SK-N-MC (cell line): Measurements from ENCODE around the gene CCDC51.

Experiments used
- DNase-seq: peaks from one replicate; pipeline ENCODE4 v3.0.0-alpha.2; 2011; ENCODE audit warnings: low read depth, low spot score
- H3K27ac ChIP-seq: fragments of 200-600 bp; sonication (generic); 2 replicates; pipeline ENCODE4 v1.5.1; 2016; ENCODE audit warnings: mixed run types
- H3K36me3 ChIP-seq: fragments of 200-600 bp; sonication (generic); 2 replicates; pipeline ENCODE4 v1.6.1; 2017; ENCODE audit warnings: antibody characterized with exemption, low read length, mixed read lengths; ENCODE audit not compliant: insufficient read depth
- H3K4me3 ChIP-seq: fragments of 200-600 bp; sonication (generic); 2 replicates; pipeline ENCODE4 v1.5.1; 2016
- H3K9ac ChIP-seq: fragments of 200-600 bp; sonication (generic); 2 replicates; pipeline ENCODE4 v1.8.0; 2017; ENCODE audit warnings: mixed run types, mixed read lengths; ENCODE audit not compliant: insufficient read length
- H3K9me3 ChIP-seq: fragments of 200-600 bp; sonication (generic); 2 replicates; pipeline ENCODE4 v1.6.1; 2017; ENCODE audit warnings: low read depth, mild to moderate bottlenecking, antibody characterized with exemption, low read length, moderate library complexity, mixed read lengths
- EZH2 ChIP-seq: fragments of 200-600 bp; sonication (generic); IDR thresholded peaks from one replicate; pipeline ENCODE4 v1.6.1; 2017; ENCODE audit warnings: antibody characterized with exemption
- FOXP2 ChIP-seq: optimal IDR thresholded peaks from 2 replicates; pipeline ENCODE3; 2011; ENCODE audit warnings: mild to moderate bottlenecking, moderate library complexity; ENCODE audit not compliant: insufficient read depth; ENCODE audit errors: extremely low read length, control extremely low read depth
- POLR2AphosphoS5 ChIP-seq: IDR thresholded peaks from 2 replicates; pipeline ENCODE4 v1.6.1; 2012; ENCODE audit warnings: mild to moderate bottlenecking, low read depth, low read length, borderline replicate concordance

CCDC51 gene

DNA sequence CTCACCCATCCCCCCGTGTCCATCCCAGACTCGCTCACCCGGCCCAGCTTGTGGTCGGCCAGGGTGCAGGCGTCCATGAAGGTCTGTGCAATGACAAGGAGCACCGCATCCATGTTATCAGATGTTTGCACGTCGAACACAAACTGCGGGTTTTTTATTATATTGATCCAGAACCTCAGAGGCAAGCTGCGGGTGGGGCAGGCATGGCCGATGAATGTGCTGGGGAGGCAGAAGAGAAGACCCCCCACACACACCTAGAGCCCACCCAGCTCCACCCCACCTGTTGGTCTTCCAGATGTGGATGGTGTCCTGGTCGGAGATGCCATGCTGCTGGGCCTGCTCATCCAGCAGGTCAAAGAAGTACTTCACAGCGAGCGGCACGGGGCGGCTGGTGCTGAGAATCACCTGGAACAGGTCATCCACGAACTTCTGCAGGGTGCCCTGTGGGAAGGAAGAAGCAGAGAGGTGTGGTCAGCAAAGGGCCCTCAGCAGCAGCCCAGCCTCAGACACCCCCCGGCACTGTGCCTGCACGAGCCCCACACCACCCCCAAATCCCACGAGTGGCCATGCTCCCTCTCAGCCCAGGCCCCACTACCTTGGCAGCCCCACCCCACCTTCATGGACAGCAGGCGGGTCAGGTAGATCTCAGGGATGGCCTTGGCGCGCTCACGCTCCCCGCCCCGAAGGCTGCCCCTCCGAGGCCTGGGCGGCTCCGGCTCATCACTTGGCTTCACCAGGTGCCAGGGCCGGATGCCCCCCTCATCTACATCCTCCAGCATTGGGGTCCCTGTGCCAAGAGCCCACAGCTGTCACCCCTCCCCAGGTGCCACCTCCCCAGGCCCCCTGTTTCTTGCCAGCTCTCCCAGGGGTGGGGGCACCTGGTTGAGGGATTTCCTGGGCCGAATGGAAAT lies 30.4 kb downstream of the CCDC51 start:
- no peak overlapping the region for H3K27ac ChIP-seq
- DNase-seq: no peak
- H3K36me3 ChIP-seq: no peaks in the 10 kb centered on the region
- H3K9ac ChIP-seq: no peak overlapping the region
- H3K9me3 ChIP-seq: no peaks in the 10 kb centered on the region
- TF ChIP-seq EZH2: no peak
- no peak for TF ChIP-seq FOXP2
- TF ChIP-seq POLR2AphosphoS5: no peak
- no peak overlapping the region for H3K4me3 ChIP-seq

DNA sequence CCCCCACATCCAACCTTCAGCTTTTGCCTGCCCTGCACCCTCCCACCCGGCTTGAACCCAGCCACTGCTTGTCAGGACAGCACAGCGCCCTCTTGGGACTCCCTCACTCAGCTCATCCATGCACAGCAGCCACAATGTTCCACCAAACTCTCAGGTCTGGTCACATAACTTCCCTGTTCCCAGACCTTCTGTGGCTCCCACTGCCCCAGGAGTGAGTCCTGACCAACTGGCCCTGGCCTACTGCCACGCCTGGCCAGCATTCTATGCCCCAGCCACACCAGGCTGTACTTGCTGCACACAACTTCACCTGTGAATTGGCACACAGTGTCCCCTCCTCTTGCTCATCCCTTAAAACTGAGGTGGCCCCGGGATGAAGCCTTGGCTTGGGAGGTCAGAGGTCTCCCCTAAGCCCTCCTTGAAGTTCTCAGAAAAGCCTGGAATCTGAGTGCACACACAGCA lies 31.1 kb downstream of the CCDC51 start:
- Histone ChIP-seq H3K36me3 (no peaks in the 10 kb centered on the region), H3K4me3 (no peak overlapping the region), H3K9me3 (no peaks in the 10 kb centered on the region), H3K27ac (no peak overlapping the region), H3K9ac (no peak overlapping the region)
- DNase-seq: no peak
- no peak for TF ChIP-seq EZH2

DNA sequence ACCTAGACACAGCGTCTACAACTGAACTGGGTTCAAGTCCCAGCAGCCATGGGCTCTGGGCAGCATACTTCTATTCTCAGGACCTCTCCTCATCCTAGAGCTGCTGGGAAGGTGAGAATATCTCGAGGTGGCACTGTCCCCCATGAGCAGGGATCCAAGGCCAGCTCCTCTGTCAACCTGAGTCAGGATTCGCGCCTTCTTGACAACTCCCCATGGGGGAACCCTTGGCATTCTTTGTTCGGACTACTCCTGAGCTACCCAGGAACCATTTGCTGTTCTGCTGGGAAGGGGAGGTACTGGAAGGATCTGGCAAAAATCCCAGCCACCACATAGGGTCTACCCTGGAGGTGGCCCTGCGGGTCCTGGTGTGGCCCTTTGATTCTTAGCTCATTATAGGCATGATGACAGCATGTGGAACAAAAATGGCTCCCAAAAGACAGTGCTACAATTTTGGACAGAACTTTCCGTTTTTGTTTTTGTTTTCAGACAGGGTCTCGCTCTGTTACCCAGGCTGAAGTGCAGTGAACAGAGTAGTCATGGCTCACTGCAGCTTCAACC lies 32.3 kb downstream of the CCDC51 start:
- Histone ChIP-seq H3K27ac (no peak overlapping the region), H3K36me3 (no peaks in the 10 kb centered on the region), H3K4me3 (no peak overlapping the region), H3K9me3 (no peaks in the 10 kb centered on the region), H3K9ac (no peak overlapping the region)
- DNase-seq: no peak
- TF ChIP-seq POLR2AphosphoS5 (no peak), FOXP2 (no peak), EZH2 (no peak)

DNA sequence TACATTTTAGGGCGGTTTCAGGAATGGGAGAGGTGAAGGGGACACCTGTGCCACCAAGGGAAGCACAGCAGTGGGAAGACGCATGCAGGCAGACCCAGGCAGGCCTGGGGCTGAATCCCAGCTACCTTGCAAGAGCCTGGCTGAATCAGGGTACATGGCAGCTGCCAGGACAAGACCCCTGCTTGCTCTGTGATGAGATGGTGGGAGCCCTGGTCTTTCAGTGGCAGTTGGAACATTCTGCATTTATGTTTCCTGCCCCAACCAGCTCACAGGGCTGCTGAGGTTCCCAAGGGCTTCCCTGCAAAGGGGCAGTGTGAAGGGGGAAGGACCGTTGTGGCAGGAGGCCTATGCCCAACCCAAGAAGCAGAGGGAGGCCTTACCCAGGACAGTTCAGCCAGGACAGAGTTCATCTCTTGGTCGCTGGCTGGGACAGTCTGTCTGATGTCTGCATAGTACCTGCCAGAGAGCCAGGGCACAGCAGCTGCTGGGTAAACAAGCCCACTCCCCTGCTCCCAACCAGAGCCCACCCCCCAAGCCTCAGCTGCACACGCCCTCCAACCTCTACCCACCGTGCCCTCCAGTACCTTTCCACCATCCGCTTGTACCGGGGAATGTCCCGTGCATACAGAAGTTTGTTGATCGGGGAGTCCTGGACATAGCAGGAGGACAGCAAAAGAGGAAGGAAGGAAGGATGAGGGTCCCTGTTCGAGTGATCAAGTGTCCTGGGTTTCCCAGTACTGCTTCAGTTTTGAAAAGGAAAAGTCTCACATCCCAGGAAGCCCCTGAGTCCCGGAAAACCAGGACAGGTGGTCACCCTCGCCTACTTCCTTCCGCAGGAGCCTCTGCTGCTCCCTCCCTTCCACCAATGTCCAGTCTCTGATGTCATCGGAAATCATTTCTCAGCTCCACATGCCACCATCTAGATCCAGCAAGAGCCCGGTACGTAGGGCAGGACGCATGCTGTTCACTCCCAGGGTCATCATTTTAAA lies 33.2 kb downstream of the CCDC51 start:
- Histone ChIP-seq H3K36me3 (no peaks in the 10 kb centered on the region), H3K9ac (no peak overlapping the region), H3K27ac (no peak overlapping the region), H3K4me3 (no peak overlapping the region), H3K9me3 (no peaks in the 10 kb centered on the region)
- TF ChIP-seq POLR2AphosphoS5 (no peak), FOXP2 (no peak), EZH2 (no peak)
- no peak for DNase-seq

DNA sequence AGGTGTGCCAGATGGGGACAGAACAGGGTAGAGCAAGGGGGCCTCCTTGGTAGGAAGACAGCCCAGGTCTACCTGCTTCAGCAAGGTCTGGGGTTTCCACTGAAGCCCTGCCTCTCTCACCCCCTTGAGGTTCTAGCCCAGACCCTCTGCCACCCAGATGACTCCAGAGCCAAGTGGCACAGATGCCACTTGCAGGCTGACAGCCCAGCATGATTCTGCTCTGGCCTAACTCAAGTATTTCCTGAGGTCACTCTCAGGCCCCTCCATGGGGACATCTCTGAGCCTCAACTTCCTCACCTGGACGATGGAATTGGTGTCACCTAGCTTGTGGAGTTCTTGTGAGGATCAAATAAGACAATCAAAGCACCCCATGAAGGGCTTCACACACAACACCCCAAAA lies 33.9 kb downstream of the CCDC51 start:
- H3K36me3 ChIP-seq: no peaks in the 10 kb centered on the region
- DNase-seq: no peak
- TF ChIP-seq FOXP2 (no peak), EZH2 (no peak), POLR2AphosphoS5 (no peak)
- H3K9me3 ChIP-seq: no peaks in the 10 kb centered on the region
- no peak overlapping the region for H3K9ac ChIP-seq
- no peak overlapping the region for H3K4me3 ChIP-seq
- no peak overlapping the region for H3K27ac ChIP-seq

DNA sequence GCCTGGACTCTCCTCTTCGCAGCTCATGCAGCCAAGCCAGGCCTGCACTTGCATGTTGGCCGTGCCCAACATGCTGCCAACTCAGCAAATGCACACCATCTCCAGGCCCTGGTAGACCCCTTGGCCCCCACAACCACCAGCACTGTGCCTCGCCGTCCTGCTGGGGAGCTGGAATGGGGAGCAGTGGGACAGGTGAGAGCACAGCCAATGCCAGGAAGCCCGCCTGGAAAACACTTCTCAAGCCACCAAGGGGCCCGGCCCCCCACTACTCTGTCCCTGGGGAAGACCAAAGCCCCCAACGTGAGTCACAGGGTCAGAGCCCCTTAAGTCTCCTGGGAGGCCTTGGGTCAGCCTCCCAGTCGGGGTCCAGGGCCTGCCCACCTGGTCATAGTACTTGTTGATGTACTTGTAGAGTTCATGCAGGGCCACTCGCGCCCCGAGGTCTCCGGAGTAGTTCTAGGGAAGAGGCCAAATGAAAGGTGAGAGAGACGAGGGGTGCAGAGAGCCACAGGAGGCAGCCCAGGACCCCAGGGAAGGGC lies 34.5 kb downstream of the CCDC51 start:
- H3K36me3 ChIP-seq: no peaks in the 10 kb centered on the region
- no peak for DNase-seq
- no peak overlapping the region for H3K27ac ChIP-seq
- no peak overlapping the region for H3K4me3 ChIP-seq
- H3K9ac ChIP-seq: no peak overlapping the region
- no peak for TF ChIP-seq POLR2AphosphoS5
- TF ChIP-seq FOXP2: no peak
- TF ChIP-seq EZH2: no peak
- no peaks in the 10 kb centered on the region for H3K9me3 ChIP-seq

DNA sequence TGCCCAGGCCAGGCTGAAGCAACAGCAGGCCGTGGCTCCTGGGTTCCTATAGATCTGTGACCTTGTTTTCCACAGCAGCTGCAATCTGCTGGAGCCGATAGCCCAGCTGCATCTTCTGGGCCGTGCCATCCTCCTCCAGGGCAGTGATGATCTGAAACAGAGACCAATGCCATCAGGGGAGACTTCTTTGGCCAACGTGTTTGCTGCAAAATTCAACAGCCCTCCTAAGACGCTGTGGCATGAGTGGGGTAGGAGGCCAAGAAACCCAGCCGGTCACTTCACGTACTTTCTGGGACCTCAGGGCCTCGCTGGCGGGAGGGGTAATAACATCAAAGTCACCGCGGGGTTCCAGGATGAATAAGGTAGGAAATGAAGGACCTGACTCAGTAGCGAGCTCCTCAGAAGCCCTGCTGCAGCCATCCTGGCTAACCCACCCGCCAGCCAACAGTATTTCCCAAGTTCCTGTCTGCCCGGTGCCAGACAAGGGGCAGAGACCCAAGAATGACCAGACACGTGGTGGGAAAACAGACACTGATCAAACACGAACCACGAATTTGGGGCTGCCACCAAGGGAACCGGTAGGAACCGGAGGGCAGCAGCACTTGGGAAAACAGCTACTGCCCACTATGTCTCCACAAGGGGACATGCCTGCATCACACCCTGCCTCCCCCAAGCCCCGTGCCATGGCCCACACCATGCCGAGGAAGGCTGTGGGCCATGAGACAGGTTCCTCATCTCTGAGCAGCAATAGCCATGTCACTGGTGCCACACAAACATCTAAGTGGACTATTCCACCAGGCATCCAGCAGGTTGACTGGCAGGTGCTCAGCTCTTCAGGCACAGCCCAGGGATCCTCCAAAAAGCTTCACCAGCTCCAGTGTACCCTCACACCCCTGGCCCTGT lies 35.2 kb downstream of the CCDC51 start:
- DNase-seq: no peak
- H3K36me3 ChIP-seq: no peaks in the 10 kb centered on the region
- no peak overlapping the region for H3K9ac ChIP-seq
- no peak overlapping the region for H3K4me3 ChIP-seq
- no peaks in the 10 kb centered on the region for H3K9me3 ChIP-seq
- no peak overlapping the region for H3K27ac ChIP-seq
- TF ChIP-seq POLR2AphosphoS5 (no peak), FOXP2 (no peak)
